ENCODE results near the gene AGAP1.

GRCh38 chr2:236176951-236177350, 683.1 kb downstream of the AGAP1 start:
- TF ChIP-seq JUN (IDR thresholded peaks at IDR 0.05; ENCODE audit: borderline replicate concordance, insufficient read depth, insufficient read length, low read depth) = no peak
- no peak for TF ChIP-seq POLR2A (IDR thresholded peaks at IDR 0.05; ENCODE audit: low read depth, low read length)
- TF ChIP-seq CTCF (IDR thresholded peaks at IDR 0.05; ENCODE audit: extremely low read depth in 1 of 2, insufficient read depth in 1 of 2, low read depth in 1 of 2, low read length in 2 of 2) = no peak
- no peak for TF ChIP-seq POLR2AphosphoS5 (IDR thresholded peaks at IDR 0.05; ENCODE audit: insufficient read depth, low read depth, low read length)
- no peak for TF ChIP-seq EZH2 (IDR thresholded peaks at IDR 0.05; ENCODE audit: borderline replicate concordance, low read depth, low read length, severe bottlenecking)
- TF ChIP-seq MYC (IDR thresholded peaks at IDR 0.05; ENCODE audit: low read depth, low read length) = no peak
- no peak for TF ChIP-seq FOS (IDR thresholded peaks at IDR 0.05; ENCODE audit: borderline replicate concordance, insufficient read depth, low read length)
- TF ChIP-seq MAX (IDR thresholded peaks at IDR 0.05; ENCODE audit: insufficient read depth, insufficient read length) = no peak
- no peak for TF ChIP-seq GATA2 (IDR thresholded peaks at IDR 0.05; ENCODE audit: insufficient read depth, insufficient read length, low read depth, low read length)

Measured in endothelial cell of umbilical vein (primary cell).